Umbilical cord (tissue), 2 donors: Measurements from ENCODE around the gene QRICH2. TPM values are rescaled to one million over a fixed set of nuclear protein-coding genes. Genes with fewer than 3 reads are reported as not detected.
A peak's percentile ranks its signal among the peaks of the same experiment; 100 is the strongest.
"Not testable (repeated sequence)": the region's sequence is repeated elsewhere in the genome, so short reads cannot be mapped to it uniquely, and the experiment has no call there.

Experiments
- DNase-seq: peaks from one replicate; pipeline ENCODE4 v3.0.0-alpha.2; 2015; ENCODE audit warnings: low spot score
- total RNA-seq: library from RNA; depleted of rRNA; stranded (reverse); fragments of >200 nt; gene quantifications from one replicate; pipeline ENCODE4 v1.2.3, GENCODE V29; 2014; ENCODE audit warnings: low replicate concordance; ENCODE audit not compliant: insufficient read depth

Gene QRICH2
- total RNA-seq, 1 donor from 2014 or later = 0.48 TPM

DNA sequence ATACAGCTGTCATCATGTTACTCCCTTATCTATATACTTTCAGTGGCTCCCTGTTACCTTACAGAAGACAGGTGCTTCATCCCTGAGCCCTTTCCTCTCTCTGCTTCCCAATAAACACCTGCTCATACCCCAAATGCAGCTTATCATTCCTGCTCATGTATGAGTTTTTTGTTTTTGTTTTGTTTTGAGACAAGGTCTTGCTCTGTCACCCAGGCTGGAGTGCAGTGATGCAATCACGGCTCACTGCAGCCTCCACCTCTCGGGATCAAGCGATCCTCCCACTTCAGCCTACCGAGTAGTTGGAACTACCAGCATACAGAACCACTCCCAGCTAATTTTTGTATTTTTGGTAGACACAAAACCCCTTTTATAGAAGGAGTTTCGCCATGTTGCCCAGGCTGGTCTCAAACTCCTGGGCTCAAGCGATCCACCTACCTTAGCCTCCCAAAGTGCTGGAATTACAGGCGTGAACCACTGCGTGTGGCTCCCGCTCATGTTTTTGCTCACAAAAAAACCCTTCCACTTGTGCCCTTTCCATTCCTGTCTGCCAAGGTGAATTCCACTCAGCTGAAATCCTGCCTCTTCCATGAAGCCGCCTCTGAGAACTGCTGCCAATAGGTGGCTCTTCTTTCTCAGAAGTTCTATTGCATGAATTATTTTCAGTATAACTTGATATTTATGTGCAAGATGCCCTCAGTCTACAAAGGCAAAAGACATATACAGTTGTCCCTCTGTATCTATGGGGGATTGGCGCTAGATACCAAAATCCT, 59.9 kb downstream of the QRICH2 start:
- DNase-seq = no peak

DNA sequence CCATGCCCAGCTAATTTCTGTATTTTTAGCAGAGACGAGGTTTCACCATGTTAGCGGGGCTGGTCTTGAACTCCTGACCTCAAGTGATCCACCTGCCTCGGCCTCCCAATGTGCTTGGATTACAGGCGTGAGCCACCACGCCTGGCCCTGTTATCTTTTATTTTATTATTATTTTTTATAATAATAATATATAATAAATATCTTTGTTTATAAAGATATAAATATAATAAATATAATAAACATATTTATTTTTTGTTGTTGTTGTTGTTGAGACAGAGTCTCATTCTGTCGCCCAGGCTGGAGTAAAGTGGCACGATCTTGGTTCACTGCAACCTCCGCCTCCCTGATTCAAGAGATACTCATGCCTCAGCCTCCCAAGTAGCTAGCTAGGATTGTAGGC, 60.8 kb downstream of the QRICH2 start:
- no peak for DNase-seq

DNA sequence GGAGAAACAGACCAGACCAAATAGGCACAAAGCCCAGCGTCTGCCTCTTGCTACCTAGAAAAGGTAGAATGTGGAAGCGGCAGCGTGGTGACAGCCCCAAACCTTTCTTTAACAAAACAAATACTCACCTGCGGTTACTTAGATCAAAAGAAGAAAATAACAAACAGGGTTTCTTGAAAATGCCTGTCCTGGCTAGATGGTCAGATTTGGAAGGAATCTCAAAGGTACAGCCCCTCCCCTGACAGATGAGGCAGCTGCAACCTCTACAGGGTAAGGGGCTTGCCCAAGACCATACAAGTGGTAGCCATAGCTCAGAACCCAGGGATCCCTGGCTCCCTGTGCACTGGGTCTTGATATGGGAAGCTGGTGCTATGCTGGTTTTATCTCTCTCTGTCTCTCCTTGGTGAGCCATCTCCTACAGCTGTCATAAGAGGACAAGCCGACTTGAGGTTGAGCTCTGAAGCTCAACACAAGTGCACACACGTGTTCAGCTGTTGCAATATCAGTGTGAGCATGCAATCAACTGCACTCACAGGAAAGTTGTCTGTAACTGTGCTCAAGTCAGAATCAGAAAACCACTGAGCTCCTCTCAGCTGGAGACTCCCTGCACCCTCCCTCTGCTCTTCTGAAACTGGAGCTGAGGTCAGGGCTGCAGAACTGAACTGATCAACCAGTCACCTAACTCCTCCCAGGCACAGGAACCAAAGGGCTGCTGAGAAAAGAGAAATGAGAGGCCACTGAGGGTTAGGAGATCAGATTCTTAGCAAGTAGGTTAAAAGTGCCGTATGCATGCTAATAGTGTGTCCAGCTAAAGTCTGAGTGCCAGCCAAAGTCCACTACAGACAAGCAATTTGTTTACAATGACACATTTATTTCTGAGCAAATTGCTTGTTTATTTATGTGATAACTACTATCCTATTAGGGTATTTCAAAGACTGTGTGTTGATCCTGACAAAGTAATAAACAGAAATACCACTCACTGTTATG, 61.7 kb downstream of the QRICH2 start:
- DNase-seq = no peak

DNA sequence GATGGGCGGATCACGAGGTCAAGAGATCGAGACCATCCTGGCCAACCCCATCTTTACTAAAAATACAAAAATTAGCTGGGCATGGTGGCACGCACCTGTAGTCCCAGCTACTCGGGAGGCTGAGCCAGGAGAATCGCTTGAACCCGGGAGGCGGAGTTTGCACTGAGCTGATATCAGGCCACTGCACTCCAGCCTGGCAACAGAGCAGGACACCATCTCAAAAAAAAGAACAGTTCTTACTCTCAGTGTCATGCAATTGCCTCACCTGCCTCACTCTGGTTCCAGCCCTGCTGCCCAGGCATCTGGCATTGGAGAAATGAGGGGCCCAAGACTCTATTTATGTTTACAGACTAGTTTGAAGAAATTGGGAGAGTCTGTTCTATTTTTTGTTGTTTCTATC, 63.4 kb downstream of the QRICH2 start:
- DNase-seq = not testable (repeated sequence)

DNA sequence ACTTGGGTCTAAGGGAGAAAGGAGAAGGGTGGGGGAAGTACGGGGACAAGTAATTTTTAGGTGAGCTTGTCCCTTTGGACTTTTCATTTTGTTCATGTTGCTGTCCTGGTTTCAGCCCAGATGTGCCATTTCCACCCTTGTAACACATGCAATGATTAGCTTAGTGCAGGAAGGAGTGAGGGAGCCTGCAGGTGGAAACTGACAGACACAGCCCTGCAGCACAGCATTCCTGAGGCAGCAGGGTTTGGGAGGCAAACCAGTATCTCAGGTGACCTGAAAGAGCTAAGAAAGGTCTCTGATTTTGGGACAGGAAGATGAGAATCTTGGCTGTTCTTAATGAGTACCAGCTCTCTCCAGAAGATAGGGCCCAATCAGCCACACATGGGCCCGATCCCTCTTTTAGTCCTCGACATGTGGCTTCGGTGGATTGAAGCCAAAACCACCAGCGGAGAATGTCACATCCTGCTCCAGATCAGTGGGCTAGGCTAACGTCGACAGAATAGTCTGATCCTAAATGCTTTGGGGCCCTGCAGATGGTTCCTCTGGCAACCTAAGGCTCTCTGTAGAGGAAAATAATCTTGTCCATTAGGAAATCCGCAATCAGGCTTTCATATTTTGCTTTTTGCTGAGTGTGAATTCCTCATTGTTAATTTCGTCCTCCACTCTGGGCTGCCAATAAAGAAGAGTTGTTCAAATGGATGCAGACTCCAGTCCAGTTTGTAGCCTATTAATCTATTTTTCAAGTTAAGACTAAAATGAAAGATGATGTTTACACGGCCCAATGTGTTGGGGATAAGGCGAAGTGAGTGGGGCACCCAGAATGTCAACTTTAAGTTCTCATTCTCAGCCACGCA, 64.0 kb downstream of the QRICH2 start:
- no peak for DNase-seq

DNA sequence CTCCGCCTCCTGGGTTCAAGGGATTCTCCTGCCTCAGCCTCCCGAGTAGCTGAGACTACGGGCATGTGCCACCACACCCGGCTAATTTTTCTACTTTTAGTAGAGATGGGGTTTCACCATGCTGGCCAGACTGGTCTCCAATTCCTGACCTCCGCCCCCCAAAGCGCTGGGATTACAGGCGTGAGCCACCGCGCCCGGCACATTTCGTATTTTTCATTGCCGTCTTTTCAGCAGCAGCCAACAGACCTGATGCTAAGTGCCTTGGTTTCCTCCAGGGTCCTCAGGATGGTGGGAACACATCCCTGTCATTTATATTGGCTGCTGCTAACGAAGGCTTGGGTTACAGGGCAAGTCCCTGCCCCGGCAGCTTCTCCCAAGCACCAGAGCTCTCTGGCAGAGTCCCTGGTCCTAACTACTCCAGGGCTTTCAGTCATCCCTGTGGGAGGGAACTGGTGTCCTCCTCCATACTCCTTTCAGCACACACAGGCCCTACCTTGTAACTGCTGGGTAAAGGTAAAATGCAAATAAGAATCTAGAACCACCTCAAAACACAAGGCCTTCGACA, 66.3 kb downstream of the QRICH2 start:
- DNase-seq = no peak

DNA sequence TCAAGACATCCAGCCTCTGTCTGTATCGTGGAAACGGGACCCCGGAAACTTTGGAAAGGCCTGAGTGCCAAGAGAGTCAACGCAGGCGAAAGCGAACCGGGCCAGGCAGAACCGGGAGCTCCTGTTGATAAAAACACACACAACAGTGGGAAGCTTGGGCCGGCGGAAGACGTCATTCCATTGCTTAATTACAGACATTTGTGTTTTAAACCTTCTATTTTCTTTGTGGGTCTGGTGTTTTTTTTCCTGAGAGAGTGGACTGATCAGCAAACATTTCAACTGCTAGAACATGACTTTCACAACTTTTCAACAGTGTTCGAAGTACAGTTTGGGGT, 66.9 kb downstream of the QRICH2 start:
- no peak for DNase-seq

DNA sequence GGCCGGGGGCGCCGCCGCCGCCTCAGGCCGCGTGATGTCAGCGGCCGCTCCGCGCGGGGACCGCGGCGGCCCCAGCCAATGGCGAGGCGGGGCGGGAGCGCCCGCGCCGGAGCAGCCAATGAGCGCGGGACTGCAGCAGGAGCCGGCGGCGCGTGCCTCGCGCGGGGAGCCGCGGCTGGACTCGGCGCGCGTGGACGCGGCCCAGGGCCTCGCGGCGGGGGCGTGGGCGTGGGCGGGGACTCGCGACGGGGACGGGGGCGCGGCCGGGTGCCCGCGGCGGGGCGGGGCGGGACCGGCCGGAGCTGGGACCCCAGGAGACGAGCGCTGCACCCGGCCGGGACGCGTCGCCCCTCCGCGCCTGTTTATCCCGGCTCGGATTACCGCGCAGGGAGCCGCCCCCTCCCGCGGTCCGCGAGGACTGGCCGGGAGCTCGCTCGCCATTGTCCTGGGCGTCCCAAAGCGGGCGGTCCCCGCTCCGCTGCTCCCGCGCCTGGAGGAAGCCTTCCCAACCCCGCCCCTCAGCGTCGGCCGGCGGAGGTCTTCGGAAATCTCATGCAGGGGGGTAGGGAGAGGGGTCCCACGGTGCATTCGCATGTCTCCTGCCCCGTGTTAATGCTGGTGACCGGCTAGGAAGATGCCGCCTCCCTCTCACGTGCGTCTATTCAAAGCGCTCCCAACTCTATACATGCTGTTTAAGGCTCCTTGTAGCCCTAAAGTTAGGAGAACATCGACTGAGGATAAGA, 67.4 kb downstream of the QRICH2 start, which contains the start of gene RNF157:
Gene RNF157, minus strand, starts transcription at position 33 of the 743 bp plus-strand sequence. CDS start 253 bp downstream, outside the sequence.
- DNase-seq = no peak

DNA sequence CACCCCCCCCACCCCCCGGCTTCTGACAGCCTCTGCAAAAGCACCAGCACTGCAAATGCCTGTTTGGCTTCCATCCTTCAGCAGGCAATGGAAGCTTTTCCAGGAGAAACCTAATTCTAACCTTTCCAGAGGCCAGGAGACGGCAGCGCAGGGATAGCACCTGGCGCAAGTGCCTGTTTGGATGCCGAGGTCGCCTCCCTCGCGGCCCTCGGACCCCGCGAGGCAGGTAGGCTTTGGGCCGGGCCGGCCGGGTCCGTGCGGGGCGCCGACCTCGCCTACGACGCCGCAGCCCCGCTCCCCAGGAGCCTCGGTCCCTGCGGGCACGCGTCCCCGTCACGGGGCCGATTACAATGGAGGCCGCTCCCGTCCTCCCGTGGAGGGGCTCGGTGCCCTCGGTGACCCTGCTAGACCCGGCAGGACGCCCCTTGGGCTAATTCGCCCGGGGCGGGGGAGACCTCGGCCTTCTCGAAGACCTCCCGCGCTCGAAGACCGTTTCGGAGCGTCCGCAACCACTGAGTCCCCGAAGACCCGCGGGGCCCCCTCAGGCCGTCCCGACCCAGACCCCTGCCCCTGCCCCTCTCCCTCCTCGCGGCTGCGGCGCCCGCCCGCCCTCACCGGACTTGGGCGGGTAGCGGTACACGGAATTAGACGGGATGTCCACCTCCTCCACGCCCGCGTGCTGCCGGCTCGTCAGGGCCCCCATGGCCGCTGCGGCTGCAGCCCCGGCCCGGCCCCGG, 68.4 kb downstream of the QRICH2 start:
- no peak for DNase-seq

DNA sequence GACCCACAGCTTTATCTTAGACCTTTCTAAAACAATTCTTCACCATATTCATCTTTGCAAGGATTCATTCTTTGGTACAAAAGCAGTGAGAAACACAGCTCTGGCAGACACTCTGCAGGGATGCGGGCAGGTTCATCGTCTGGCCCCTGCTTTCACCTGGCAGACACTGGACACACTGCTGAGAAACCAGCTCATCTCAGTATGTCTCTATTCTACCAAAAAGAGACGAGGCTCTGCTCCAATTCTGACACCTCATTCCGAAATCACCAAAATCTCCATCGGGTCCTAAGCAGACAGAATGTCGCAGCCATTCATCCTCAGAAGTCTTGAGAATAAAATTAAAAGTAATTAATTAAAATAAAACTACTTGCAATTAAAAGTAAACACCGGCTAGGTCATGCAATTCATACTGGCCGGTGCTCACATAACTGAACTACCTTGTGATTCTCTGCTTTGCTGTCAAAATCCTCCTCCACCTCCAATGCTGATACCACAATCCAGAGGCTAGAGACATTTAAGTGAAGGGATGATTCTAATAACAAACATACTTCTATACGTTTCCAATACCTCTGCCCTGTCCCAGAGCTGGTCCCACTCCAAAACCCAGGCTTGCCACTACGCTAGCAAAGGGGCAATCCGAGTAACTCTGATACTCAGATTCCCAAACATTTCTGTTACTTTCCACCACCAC, 69.1 kb downstream of the QRICH2 start:
- DNase-seq = no peak

DNA sequence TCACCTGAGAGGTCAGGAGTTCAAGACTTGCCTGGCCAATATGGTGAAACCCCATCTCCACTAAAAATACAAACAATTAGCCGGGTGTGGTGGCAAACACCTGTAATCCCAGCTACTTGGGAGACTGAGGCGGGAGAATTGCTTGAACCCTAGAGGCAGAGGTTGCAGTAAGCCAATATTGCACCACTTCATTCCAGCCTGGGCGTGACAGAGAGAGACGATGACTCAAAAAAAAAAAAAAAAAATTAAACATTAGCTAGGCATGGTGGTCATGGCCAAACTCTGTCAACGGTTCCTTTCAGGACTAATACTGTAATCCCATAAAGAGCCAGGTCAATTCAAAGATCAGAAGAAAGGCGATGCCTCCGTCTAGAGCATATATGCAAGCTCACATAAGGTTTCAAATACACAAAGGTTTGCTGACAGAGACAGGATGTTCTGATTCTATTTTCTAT, 70.2 kb downstream of the QRICH2 start:
- no peak for DNase-seq

DNA sequence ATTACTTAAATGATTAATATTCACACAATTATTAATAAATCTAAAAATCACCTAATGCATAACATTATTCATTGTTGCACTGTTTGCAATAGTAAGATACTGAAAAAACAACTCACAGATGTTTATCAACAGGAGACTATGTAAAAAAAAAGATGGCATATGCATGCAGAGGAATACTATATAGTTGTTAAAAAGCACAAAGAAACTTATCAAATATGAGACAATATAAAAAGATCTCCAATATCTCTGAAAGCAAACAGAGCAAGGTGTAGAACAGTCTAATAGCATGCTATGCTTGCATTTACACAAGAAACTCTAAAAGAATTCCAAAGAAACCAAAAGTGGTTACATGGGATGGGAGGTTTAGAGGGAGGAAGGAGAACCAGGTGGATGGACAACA, 71.5 kb downstream of the QRICH2 start:
- DNase-seq = no peak

DNA sequence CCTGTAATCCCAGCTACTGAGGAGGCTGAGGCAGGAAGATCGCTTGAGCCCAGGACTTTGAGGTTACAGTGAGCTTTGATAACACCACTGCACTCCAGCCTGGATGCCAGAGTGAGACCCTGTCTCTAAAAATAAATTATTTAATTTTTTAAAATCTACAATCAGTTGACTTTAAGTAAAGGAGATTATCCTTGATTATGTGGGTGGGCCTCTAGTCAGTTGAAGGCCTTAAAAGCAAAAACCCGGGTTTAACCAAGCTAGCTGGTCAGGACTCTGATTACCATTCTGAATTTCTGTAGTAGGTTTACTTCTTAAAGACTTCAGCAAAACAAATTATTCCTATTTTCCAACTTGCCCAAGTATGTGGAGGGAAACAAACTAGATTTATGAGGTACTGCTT, 72.2 kb downstream of the QRICH2 start:
- no peak for DNase-seq

DNA sequence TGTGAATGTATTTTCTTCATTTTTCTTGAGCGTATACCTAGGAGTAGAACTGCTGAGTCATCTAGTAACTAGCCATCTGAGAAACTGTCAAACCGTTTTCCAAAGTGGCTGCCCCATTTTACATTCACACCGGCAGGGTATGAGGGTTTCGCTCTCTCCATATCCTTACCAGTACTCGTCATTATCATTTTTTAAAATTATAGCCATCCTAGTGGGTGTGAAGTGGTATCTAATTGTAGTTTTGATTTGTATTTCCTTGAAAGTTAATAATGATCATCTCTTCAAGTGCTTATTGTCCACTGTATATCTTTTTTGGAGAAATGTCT, 73.8 kb downstream of the QRICH2 start:
- no peak for DNase-seq

DNA sequence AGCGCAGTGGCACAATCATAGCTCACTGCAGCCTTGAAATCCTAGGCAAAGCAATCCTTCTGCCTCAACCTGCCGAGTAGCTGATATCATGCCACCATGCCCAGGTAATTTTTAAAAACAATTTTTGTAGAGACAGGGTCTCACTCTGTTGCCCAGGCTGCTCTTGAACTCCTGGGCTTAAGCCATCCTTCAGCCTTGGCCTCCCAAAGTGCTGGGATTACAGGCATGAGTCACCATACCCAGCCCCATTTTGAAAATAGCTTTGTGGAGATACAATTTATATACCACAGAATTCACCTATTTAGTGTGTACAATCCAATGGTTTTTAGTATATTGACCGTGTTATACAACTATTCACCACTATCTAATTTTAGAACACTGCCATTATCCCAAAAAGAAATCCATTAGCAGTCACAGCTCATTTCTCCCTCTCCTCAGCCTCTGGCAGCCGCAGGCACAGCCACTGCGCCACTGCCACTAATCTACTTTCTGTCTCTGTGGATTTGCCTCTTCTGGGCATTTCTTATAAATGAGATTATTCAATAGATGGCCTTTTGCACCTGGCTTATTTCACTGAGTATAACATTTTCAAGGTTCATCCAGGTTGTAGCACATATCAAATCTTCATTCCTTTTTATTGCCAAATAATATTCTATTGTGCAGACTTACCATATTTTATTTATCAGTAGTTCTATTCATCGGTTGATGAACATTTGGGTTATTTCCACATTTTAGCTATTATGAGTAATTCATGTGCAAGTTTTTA, 74.3 kb downstream of the QRICH2 start:
- no peak for DNase-seq

DNA sequence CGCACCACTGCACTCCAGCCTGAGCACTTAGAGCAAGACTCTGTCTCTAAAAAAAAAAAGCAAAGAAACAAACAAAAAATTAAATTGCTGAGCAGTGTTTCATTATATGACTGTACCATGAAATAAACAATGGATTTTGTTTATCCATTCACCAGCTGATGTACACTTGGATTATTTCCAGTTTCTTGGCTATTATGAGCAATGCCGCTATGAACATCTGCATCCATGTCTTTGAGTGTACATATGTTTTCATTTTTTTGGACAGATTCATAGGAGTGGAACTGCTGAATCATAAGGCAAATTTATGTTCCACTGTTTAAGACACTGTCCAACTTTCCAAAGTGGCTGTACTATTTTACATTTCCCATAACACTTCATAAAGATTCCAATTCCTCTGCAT, 75.7 kb downstream of the QRICH2 start:
- DNase-seq = peak; percentile 39

DNA sequence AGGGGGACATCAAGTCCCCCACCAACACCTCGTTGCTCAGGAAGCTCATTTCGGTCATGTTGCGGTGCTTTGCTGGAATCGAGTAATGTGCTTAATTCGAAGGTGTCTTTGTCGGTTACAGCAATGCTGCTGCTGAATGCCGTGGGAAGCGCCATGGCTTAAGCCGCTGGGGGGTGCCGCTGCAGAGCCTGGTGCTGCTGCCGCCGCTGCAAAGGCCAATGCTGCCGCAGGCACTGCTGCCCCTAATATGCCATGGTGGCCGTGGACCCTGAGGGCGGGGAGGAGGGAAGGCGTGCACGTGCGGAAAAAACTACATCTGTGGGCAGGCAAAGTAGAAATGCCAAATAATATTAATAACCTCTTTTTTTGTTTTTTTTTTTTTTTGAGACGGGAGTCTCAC, 81.3 kb downstream of the QRICH2 start:
- not testable (repeated sequence) for DNase-seq

DNA sequence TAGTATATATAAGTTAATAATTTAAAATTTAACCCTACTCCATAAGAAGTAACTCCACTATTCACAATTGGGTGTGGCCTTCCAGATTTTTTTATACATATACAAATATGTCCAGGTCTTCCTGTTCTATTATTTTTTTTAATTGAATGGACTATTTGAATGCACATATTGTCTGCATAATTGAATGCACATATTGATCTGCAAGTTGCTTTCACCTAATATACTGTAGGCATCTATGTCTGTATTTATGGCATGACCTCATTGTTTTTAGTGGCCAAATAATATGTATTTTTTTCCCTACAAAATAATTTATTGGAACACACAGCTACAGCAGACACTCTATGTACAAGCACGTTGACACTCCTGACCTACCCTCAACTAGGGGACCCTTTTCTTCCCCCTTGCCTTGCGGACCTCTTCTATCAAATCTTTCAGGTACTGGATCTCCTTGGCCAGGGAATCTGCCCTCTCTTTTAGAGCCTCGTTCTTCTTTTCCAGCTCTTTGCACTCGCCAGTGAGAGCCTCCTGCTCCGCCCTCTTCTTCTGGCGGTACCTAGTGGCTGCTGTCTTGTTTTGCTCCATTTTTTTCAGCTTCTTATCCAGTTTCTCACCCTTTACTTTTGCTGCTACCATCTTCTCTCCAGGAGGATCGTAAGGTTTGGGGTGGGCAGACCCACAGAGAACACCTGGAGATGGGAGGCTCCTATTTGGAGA, 82.5 kb downstream of the QRICH2 start:
- DNase-seq = not testable (repeated sequence)
